H1 (cell line): ENCODE data around the gene NFIA. TPM values are rescaled to one million over a fixed set of nuclear protein-coding genes. Genes with fewer than 3 reads are reported as not detected.
A peak's percentile ranks its signal among the peaks of the same experiment; 100 is the strongest.

Experiments
- CTCF ChIA-PET: fragments of 300-600 bp; sonication (Branson Sonifier 250); formaldehyde crosslinking; loops from one replicate; lab custom pipeline; 2021; ENCODE audit not compliant: partially characterized antibody; lab: Charles Lee
- POLR2A ChIA-PET: fragments of 300-600 bp; sonication (Branson Sonifier 250); formaldehyde crosslinking; loops from one replicate; lab custom pipeline; 2021; ENCODE audit warnings: inconsistent platforms; ENCODE audit not compliant: partially characterized antibody; lab: Charles Lee
- DNase-seq, 2 experiments: peaks; one replicate each; pipeline versions ENCODE4 v3.0.0 to v3.0.0-alpha.2; 2010 to 2022; ENCODE audit warnings: low spot score in 2 of 2, low read depth in 1 of 2, mixed read lengths in 1 of 2
- FAIRE-seq: peaks from 2 replicates; lab custom pipeline; 2011; peaks lifted over from hg19 to GRCh38; lab: Jason Lieb, UNC
- H2AFZ ChIP-seq: 2 replicates; pipeline ENCODE4 v1.8.1; 2012; ENCODE audit warnings: low read length, inconsistent platforms
- H2AK5ac ChIP-seq: 2 replicates; pipeline ENCODE4 v1.6.1; 2013; ENCODE audit warnings: low read depth, low read length
- H2BK120ac ChIP-seq: replicated peaks from 2 replicates; pipeline ENCODE3; 2013; ENCODE audit warnings: low read depth, low read length, inconsistent platforms
- H2BK12ac ChIP-seq: 2 replicates; pipeline ENCODE4 v1.6.1; 2013; ENCODE audit warnings: low read depth, low read length
- H2BK15ac ChIP-seq: 2 replicates; pipeline ENCODE4 v1.6.1; 2013; ENCODE audit warnings: low read length
- H2BK20ac ChIP-seq: 2 replicates; pipeline ENCODE4 v1.6.1; 2013; ENCODE audit warnings: low read length
- H2BK5ac ChIP-seq: 2 replicates; pipeline ENCODE4 v1.6.1; 2013; ENCODE audit warnings: low read depth, low read length
- H3K14ac ChIP-seq: 2 replicates; pipeline ENCODE4 v1.6.1; 2013; ENCODE audit warnings: inconsistent platforms; ENCODE audit not compliant: insufficient read length
- H3K18ac ChIP-seq: 2 replicates; pipeline ENCODE4 v1.6.1; 2013; ENCODE audit warnings: low read length; ENCODE audit errors: extremely low read depth
- H3K23ac ChIP-seq: 2 replicates; pipeline ENCODE4 v1.6.1; 2013; ENCODE audit warnings: inconsistent platforms; ENCODE audit not compliant: insufficient read length
- H3K23me2 ChIP-seq: 2 replicates; pipeline ENCODE4 v1.6.1; 2013; ENCODE audit warnings: low read depth, low read length
- H3K27ac ChIP-seq: 2 replicates; pipeline ENCODE4 v1.6.1; 2011; ENCODE audit warnings: low read depth, low read length, inconsistent platforms
- H3K27me3 ChIP-seq, 4 experiments: replicated peaks in 1 of 4; 1 replicate in 1 of 4; 2 replicates in 3 of 4; pipeline versions ENCODE4 v1.6.1 to v1.8.1; 2011 to 2013; ENCODE audit warnings: low read length in 3 of 4, mild to moderate bottlenecking in 3 of 4, inconsistent platforms in 2 of 4, mixed read lengths in 2 of 4, moderate library complexity in 1 of 4; ENCODE audit not compliant: control insufficient read depth in 3 of 4, insufficient read depth in 3 of 4; ENCODE audit errors: extremely low read depth in 1 of 4
- H3K36me3 ChIP-seq, 4 experiments: 2 replicates each; pipeline versions ENCODE4 v1.6.1 to v1.8.1; 2011 to 2013; ENCODE audit warnings: mild to moderate bottlenecking in 4 of 4, low read length in 3 of 4, moderate library complexity in 2 of 4, control low read depth in 1 of 4, inconsistent platforms in 1 of 4; ENCODE audit not compliant: insufficient read depth in 4 of 4, control insufficient read depth in 2 of 4
- H3K4ac ChIP-seq: replicated peaks from 2 replicates; pipeline ENCODE3; 2013; ENCODE audit warnings: low read length, low read depth, mixed read lengths, inconsistent platforms; ENCODE audit not compliant: insufficient read length
- H3K4me1 ChIP-seq, 4 experiments: replicated peaks in 1 of 4; 1 replicate in 1 of 4; 2 replicates in 3 of 4; pipeline versions ENCODE4 v1.6.1 to v1.8.1; 2011 to 2013; ENCODE audit warnings: low read length in 3 of 4, inconsistent platforms in 2 of 4, mixed read lengths in 1 of 4; ENCODE audit not compliant: insufficient read depth in 4 of 4, control insufficient read depth in 3 of 4
- H3K4me2 ChIP-seq, 2 experiments: 2 replicates each; pipeline versions ENCODE4 v1.6.1 to v1.8.1; 2011 to 2013; ENCODE audit warnings: low read depth in 2 of 2, low read length in 2 of 2, control low read depth in 1 of 2, inconsistent platforms in 1 of 2, mild to moderate bottlenecking in 1 of 2; ENCODE audit not compliant: insufficient read depth in 1 of 2
- H3K4me3 ChIP-seq, 4 experiments: fragments of 200-600, 300-600 bp in 1 of 4; sonication (generic), shearing (Covaris generic), sonication (Bioruptor Twin) in 1 of 4; 2 replicates each; pipeline versions ENCODE4 v1.5.1 to v1.8.1; 2011 to 2016; ENCODE audit warnings: low read length in 4 of 4, low read depth in 3 of 4, control low read depth in 2 of 4, inconsistent platforms in 2 of 4, mild to moderate bottlenecking in 2 of 4, mixed read lengths in 1 of 4, moderate library complexity in 1 of 4; ENCODE audit not compliant: insufficient read depth in 2 of 4; ENCODE audit errors: extremely low read depth in 1 of 4
- H3K56ac ChIP-seq: replicated peaks from 2 replicates; pipeline ENCODE3; 2013; ENCODE audit warnings: low read depth, mild to moderate bottlenecking, mixed read lengths, low read length, inconsistent platforms; ENCODE audit not compliant: insufficient read length
- H3K79me1 ChIP-seq: 2 replicates; pipeline ENCODE4 v1.6.1; 2013; ENCODE audit warnings: low read depth, low read length, control low read depth
- H3K79me2 ChIP-seq, 2 experiments: 2 replicates each; pipeline versions ENCODE4 v1.6.1 to v1.8.1; 2012 to 2013; ENCODE audit warnings: low read length in 2 of 2, mild to moderate bottlenecking in 2 of 2, inconsistent platforms in 1 of 2; ENCODE audit not compliant: insufficient read depth in 2 of 2, control insufficient read depth in 1 of 2
- H3K9ac ChIP-seq, 4 experiments: replicated peaks in 1 of 4; 1 replicate in 1 of 4; 2 replicates in 3 of 4; pipeline versions ENCODE4 v1.6.1 to v1.8.1; 2011 to 2013; ENCODE audit warnings: low read depth in 3 of 4, low read length in 3 of 4, control low read depth in 2 of 4, mild to moderate bottlenecking in 2 of 4, moderate library complexity in 2 of 4, inconsistent platforms in 1 of 4; ENCODE audit errors: extremely low read depth in 1 of 4
- H3K9me3 ChIP-seq, 2 experiments: 2 replicates each; pipeline versions ENCODE4 v1.6.1 to v1.8.1; 2012 to 2013; ENCODE audit warnings: mild to moderate bottlenecking in 2 of 2, moderate library complexity in 2 of 2, control low read depth in 1 of 2, inconsistent platforms in 1 of 2, low read depth in 1 of 2, low read length in 1 of 2, mixed read lengths in 1 of 2; ENCODE audit not compliant: insufficient read depth in 2 of 2
- H4K20me1 ChIP-seq, 2 experiments: replicated peaks in 1 of 2; 2 replicates each; pipeline versions ENCODE3 to v1.8.1; 2011 to 2013; ENCODE audit warnings: inconsistent platforms in 2 of 2, low read length in 2 of 2, mild to moderate bottlenecking in 1 of 2; ENCODE audit not compliant: insufficient read depth in 2 of 2, control insufficient read depth in 1 of 2
- H4K5ac ChIP-seq: 2 replicates; pipeline ENCODE4 v1.6.1; 2013; ENCODE audit warnings: low read length, low read depth, mixed read lengths, inconsistent platforms; ENCODE audit not compliant: insufficient read length
- H4K8ac ChIP-seq: 2 replicates; pipeline ENCODE4 v1.8.0; 2013; ENCODE audit warnings: mild to moderate bottlenecking, moderate library complexity, low read length, inconsistent platforms; ENCODE audit not compliant: insufficient read depth; ENCODE audit errors: extremely low read depth
- H4K91ac ChIP-seq: replicated peaks from 2 replicates; pipeline ENCODE3; 2013; ENCODE audit warnings: low read length, mixed read lengths, inconsistent platforms; ENCODE audit not compliant: insufficient read length
- CHD1 ChIP-seq: IDR thresholded peaks from 2 replicates; pipeline ENCODE4 v1.6.1; 2012; ENCODE audit warnings: low read depth, low read length, improper control_type of control experiment
- SIRT6 ChIP-seq: IDR thresholded peaks from one replicate; pipeline ENCODE4 v1.7.1; 2012; ENCODE audit warnings: low read length, inconsistent platforms
- polyA plus RNA-seq, 7 experiments: library from polyadenylated mRNA; depleted of rRNA in 3 of 7; stranded (reverse) in 5 of 7; unstranded in 2 of 7; fragments of >200 nt in 5 of 7; fragments of 200-250 nt in 2 of 7; gene quantifications; 1 replicate in 5 of 7; 2 replicates in 1 of 7; 4 replicates in 1 of 7; pipeline versions ENCODE4 v1.2.1 to v1.2.3, GENCODE V29; 2011 to 2013; ENCODE audit warnings: missing spikeins in 2 of 7, mixed read lengths in 2 of 7
- total RNA-seq: library from RNA; stranded (reverse); fragmentation: NEBNext Ultra II Directional; extraction: Animal tissue kit (Norgen Biotek cat#: 25700); gene quantifications from 2 replicates; pipeline ENCODE4 v1.2.1, GENCODE V29; 2021

The NFIA gene
- total and polyA plus RNA-seq, 2 of the 8 experiments (the other 6 are each of a cell fraction or from before 2014, with no cell fraction given): 1.8 to 2.3 TPM

DNA sequence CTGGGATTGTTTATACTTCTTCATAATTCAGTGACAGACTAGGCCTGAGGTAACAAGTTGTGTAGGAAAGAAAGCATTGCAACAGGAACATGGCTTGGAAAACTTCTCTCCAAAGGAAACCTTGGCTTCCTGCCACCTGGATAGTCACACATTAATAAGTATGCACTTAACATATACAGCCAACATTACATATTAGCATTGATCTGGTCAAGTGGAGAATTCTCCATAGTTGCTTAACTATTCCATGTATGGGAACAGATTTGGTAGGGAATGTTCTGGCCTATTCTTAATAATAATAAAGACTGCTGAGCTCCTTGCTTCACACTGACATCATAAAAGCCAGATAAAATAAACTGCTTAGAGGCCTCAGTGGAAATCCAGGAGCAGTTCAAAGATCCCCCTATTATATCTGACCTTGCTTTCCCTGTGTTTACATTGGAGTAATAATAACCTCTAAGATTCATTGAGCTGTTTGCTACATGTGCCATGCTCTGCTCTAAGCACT is 27.2 kb upstream of the NFIA start:
- Histone ChIP-seq H4K5ac (no peak overlapping the region), H2BK20ac (no peak overlapping the region), H2AK5ac (no peak overlapping the region), H3K56ac (no peak overlapping the region), H3K9me3 (no peaks in the 10 kb centered on the region), H4K8ac (no peak overlapping the region), H3K79me2 (no peaks in the 10 kb centered on the region), H4K20me1 (peaks cover 4 to 9% of the 10 kb centered on the region in 2 experiments), H3K23me2 (peaks cover 19% of the 10 kb centered on the region), H3K18ac (no peak overlapping the region), H3K4ac (no peak overlapping the region), H3K4me2 (peak overlapping the region in 1 of 2 experiments; percentile 86; a peak in 2 of 4 replicates), H3K36me3 (peaks cover 0 to 2% (median 0%) of the 10 kb centered on the region in 4 experiments; a peak in 1 of 8 replicates), H2BK120ac (no peak overlapping the region), H3K23ac (no peak overlapping the region), H2BK15ac (no peak overlapping the region), H3K79me1 (no peaks in the 10 kb centered on the region), H3K27ac (no peak overlapping the region), H2BK12ac (no peak overlapping the region), H4K91ac (no peak overlapping the region), H2BK5ac (no peak overlapping the region), H3K9ac (no peak overlapping the region), H3K4me3 (no peak overlapping the region), H2AFZ (no peak overlapping the region), H3K4me1 (peaks cover 0 to 32% (median 15%) of the 10 kb centered on the region in 4 experiments; a peak in 6 of 7 replicates), H3K14ac (no peak overlapping the region), H3K27me3 (peaks cover 51 to 71% (median 66%) of the 10 kb centered on the region in 4 experiments)
- DNase-seq (no peak), FAIRE-seq (no peak)
- POLR2A ChIA-PET: interaction anchor here (1.6 kb wide), 1 partner anchor 12 kb away, joined by 4 read pairs; no protein-coding TSS in a partner anchor
- TF ChIP-seq CHD1 (no peak), SIRT6 (no peak)
- CTCF ChIA-PET: interaction anchor here (1.1 to 2.7 kb wide), 4 partner anchors 16 to 76 kb away, joined by 4 to 13 read pairs (median 5); partner anchors contain the start of gene NFIA
